Tibial artery (tissue), 4 donors: Measurements from ENCODE around the gene ADARB2.

Experiments
- DNase-seq, 2 donors: peaks; one replicate each; pipeline ENCODE4 v3.0.0-alpha.2; 2019
- H3K27ac ChIP-seq, 2 donors: fragments of 200-600 bp; sonication (generic) in 1 of 2; 1 replicate in 1 of 2; 2 replicates in 1 of 2; pipeline ENCODE4 v1.5.1; 2018 to 2019; ENCODE audit warnings: mild to moderate bottlenecking in 1 of 2
- H3K27me3 ChIP-seq, 2 donors: fragments of 200-600 bp; sonication (generic) in 1 of 2; one replicate each; pipeline versions ENCODE4 v1.5.1 to v1.6.0; 2016 to 2019
- H3K36me3 ChIP-seq, 3 donors: fragments of 200-600 bp; sonication (generic) in 2 of 3; one replicate each; pipeline ENCODE4 v1.5.1; 2016 to 2019; ENCODE audit warnings: mild to moderate bottlenecking in 2 of 3
- H3K4me1 ChIP-seq, 4 donors: fragments of 200-600 bp; sonication (generic) in 2 of 4; 1 replicate in 3 of 4; 2 replicates in 1 of 4; pipeline ENCODE4 v1.5.1; 2016 to 2019
- H3K4me3 ChIP-seq, 2 donors: fragments of 200-600 bp; sonication (generic) in 1 of 2; 1 replicate in 1 of 2; 2 replicates in 1 of 2; pipeline ENCODE4 v1.5.1; 2018 to 2019; ENCODE audit warnings: mild to moderate bottlenecking in 2 of 2
- H3K9me3 ChIP-seq, 3 donors: fragments of 200-600 bp; sonication (generic) in 1 of 3; one replicate each; pipeline ENCODE4 v1.5.1; 2016 to 2019
- intact Hi-C: fragments of 100-400 bp; cut with DNase I; formaldehyde crosslinking; loops from one replicate; pipeline ENCODE4 v1.15.0; 2023; ENCODE audit warnings: low total_unique reads
- TF ChIP-seq, protein P1 (sequence below), 2 experiments: fragments of 200-600 bp in 1 of 2; fragments of 450-650 bp in 1 of 2; IDR thresholded peaks; one replicate each; pipeline ENCODE4 v1.5.1; 2017 to 2019; ENCODE audit warnings: antibody characterized with exemption in 2 of 2, mild to moderate bottlenecking in 1 of 2, moderate library complexity in 1 of 2

ADARB2 gene

DNA sequence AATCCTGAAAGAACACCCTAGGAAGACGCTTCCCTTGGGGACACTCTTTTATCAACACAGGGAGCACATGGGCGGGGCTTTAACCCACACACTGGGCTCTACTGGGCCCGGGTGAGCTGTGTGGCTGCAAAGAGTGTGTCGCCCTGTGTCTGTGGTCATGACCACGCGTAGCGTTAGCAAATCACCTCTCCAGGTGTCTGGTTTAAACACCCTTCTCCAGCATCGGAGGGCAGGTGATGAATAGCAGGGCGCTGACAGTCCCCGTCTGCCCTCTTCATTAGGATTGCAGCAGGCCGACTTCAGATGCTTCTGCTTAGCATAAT lies 127.7 kb downstream of the ADARB2 start:
- intact Hi-C loops = no loop called here
- Histone ChIP-seq H3K27ac (no peak overlapping the region), H3K4me3 (no peak overlapping the region), H3K4me1 (no peaks in the 10 kb centered on the region), H3K9me3 (no peaks in the 10 kb centered on the region), H3K36me3 (no peaks in the 10 kb centered on the region), H3K27me3 (peaks cover 0 to 60% of the 10 kb centered on the region in 2 donors)
- TF ChIP-seq, protein P1, sequence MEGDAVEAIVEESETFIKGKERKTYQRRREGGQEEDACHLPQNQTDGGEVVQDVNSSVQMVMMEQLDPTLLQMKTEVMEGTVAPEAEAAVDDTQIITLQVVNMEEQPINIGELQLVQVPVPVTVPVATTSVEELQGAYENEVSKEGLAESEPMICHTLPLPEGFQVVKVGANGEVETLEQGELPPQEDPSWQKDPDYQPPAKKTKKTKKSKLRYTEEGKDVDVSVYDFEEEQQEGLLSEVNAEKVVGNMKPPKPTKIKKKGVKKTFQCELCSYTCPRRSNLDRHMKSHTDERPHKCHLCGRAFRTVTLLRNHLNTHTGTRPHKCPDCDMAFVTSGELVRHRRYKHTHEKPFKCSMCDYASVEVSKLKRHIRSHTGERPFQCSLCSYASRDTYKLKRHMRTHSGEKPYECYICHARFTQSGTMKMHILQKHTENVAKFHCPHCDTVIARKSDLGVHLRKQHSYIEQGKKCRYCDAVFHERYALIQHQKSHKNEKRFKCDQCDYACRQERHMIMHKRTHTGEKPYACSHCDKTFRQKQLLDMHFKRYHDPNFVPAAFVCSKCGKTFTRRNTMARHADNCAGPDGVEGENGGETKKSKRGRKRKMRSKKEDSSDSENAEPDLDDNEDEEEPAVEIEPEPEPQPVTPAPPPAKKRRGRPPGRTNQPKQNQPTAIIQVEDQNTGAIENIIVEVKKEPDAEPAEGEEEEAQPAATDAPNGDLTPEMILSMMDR (IDR thresholded peaks at IDR 0.05) = no peak
- DNase-seq = no peak

DNA sequence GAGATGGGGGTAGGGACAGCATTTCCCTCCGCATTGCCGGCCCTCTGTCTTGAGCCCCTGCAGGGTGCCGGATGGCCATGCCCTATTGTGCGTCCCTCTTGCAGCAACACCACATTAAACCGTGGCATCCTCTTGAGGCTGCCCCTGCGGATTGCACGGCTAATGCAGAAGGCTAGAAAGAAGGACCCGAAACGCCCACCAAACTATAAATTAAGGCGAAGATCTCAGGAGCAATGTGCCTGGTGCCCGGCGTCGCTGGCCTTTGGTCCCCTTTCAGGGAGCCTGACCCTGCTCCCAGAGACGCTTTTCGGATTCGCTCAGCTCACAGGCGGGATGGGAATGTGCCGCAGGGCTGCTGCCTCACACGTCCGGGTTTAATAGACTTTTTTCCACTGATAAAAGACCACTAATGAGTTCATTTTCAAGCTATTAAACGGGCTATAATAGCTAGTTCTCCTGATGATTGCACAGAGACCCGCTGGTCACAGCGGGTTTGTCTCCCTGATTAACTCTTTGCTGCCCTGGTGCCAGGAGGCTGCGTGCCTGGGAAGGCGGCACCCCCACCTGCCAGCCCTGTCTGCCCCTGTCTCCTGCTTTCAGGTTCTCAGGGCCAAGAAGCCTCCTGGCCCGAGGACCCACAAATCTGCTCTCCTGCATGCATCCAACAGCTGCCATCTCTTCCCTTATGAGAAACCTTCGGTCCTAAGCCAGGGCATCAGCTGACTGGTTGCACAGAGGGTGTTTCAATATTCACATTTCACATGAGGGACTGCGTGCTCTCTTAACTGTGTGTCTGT lies 128.3 kb downstream of the ADARB2 start:
- Histone ChIP-seq H3K4me1 (no peaks in the 10 kb centered on the region), H3K27me3 (peaks cover 0 to 60% of the 10 kb centered on the region in 2 donors), H3K4me3 (no peak overlapping the region), H3K27ac (no peak overlapping the region), H3K36me3 (no peaks in the 10 kb centered on the region), H3K9me3 (no peaks in the 10 kb centered on the region)
- TF ChIP-seq, protein P1 (IDR thresholded peaks at IDR 0.05) = no peak
- intact Hi-C loops = no loop called here
- no peak for DNase-seq

DNA sequence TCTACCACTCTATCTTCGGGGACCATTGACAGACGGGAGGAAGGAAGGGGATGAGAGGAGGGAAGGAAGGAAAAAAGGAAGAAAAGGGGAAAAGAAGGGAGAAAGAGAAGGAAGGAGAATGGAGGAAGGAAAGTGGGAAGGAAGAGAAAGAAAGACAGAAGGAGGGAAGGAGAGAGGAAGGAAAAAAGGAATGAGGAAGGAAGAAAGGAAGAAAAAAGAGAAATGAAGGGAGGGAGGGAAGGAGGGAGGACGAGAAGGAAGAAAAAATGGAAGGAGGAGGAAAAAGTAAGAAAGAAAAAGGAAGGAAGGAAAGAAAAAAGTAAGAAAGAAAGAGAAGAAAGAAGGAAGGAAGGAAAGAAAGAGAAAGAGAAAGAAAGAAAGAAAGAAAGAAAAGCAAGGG lies 128.9 kb downstream of the ADARB2 start:
- intact Hi-C loops = no loop called here
- H3K27me3 ChIP-seq = peaks cover 0 to 60% of the 10 kb centered on the region in 2 donors
- H3K4me1 ChIP-seq = no peaks in the 10 kb centered on the region
- H3K27ac ChIP-seq = no peak overlapping the region
- no peak for DNase-seq
- TF ChIP-seq, protein P1 (IDR thresholded peaks at IDR 0.05) = no peak
- no peaks in the 10 kb centered on the region for H3K36me3 ChIP-seq
- H3K4me3 ChIP-seq = no peak overlapping the region
- no peaks in the 10 kb centered on the region for H3K9me3 ChIP-seq

DNA sequence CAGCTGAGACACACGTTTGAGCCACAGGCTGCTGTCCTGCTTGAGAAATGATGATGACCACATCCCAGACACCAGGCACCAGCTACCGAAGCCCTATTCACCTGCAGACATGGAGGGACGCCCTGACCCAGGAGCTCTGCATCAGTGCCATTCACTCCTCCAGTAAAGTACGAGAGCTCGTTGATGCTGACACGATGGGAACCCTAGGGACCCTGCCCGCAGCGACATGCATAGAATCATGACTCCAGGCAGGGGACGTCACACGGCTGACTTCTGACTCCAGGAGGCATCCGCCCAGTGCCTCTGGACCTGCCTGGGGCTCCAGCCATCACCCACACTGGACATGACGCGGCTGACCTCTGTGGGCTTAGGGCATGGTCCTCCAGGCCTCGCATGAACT lies 129.9 kb downstream of the ADARB2 start:
- Histone ChIP-seq H3K4me1 (no peaks in the 10 kb centered on the region), H3K4me3 (no peak overlapping the region), H3K27me3 (peaks cover 0 to 59% of the 10 kb centered on the region in 2 donors), H3K36me3 (no peaks in the 10 kb centered on the region), H3K27ac (no peak overlapping the region), H3K9me3 (no peaks in the 10 kb centered on the region)
- TF ChIP-seq, protein P1 (IDR thresholded peaks at IDR 0.05) = no peak
- intact Hi-C loops = no loop called here
- no peak for DNase-seq

DNA sequence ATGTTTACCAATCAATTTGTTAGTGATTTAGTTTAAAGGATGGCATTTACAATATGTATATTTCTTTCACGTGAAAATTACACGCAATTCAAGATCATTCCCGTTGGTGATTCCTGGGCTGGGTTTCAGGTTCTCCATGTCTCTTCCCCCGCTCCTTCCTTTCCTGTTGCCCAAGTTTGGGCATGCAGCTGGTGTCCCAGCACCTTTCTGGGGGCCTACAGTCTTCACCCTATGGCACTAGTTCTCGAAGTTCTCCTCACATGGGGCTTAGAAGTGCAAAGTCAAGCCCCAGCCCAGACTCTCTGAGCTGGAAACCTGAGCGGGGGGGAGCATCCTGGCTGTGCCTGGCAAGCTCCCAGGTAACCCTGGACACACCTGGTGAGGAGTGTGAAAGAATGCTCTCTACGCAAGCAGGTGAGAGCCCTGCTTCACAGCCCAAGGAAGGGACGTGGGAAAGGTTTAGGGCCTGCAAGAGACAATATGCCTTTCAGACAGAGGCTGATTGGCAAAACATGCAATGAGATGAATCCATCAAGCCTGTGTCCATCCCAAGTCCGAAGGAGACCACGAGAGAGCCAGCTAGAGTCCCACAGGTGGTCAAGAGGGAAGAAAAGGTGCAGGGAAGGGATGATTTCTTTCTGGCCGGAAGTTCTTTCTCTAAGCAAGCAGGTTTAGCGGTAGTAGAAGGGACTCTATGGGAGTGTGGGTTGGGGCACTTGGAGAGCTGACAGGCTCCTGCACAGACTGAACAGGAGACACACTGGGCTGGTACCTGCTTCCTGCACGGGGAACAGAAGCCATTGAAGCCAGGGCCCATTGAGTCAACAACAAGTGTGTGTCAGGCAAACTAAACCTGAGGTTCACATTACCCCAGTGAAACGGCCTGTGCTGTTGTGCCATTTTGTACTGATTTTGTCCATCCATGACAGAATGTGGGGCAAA lies 131.1 kb downstream of the ADARB2 start:
- Histone ChIP-seq H3K4me1 (no peaks in the 10 kb centered on the region), H3K36me3 (no peaks in the 10 kb centered on the region), H3K27me3 (peaks cover 0 to 49% of the 10 kb centered on the region in 2 donors), H3K27ac (no peak overlapping the region), H3K9me3 (no peaks in the 10 kb centered on the region), H3K4me3 (no peak overlapping the region)
- intact Hi-C loops = no loop called here
- TF ChIP-seq, protein P1 (IDR thresholded peaks at IDR 0.05) = no peak
- DNase-seq = no peak
